ENCODE data around the gene ZFPM1. TPM values are rescaled to one million over a fixed set of nuclear protein-coding genes. Genes with fewer than 3 reads are reported as not detected.

ZFPM1 gene
- total and polyA plus RNA-seq, 2 of the 8 experiments (the other 6 are each of a cell fraction or from before 2014, with no cell fraction given) = 0.74 to 4.8 TPM

GRCh38 chr16:88558457-88559442 is 105.7 kb downstream of the ZFPM1 start (continued):
- TF ChIP-seq TAF1 (IDR thresholded peaks at IDR 0.05; ENCODE audit: low read depth, low read length) = no peak
- TF ChIP-seq BRCA1 (IDR thresholded peaks at IDR 0.05; ENCODE audit: low read depth, low read length) = no peak
- TF ChIP-seq KDM5A (IDR thresholded peaks at IDR 0.05; ENCODE audit: low read length) = no peak
- TF ChIP-seq NANOG (IDR thresholded peaks at IDR 0.05; ENCODE audit: insufficient read depth, low read depth, low read length, poor library complexity, severe bottlenecking) = no peak
- no peak for TF ChIP-seq CBX8 (IDR thresholded peaks at IDR 0.05; ENCODE audit: borderline replicate concordance, low read depth, low read length)
- no peak for TF ChIP-seq GTF2F1 (IDR thresholded peaks at IDR 0.05; ENCODE audit: borderline replicate concordance, low read depth, low read length)
- TF ChIP-seq ATF3 (IDR thresholded peaks at IDR 0.05; ENCODE audit: insufficient read depth, low read depth, low read length) = no peak
- TF ChIP-seq SP1 (IDR thresholded peaks at IDR 0.05; ENCODE audit: low read depth, low read length) = no peak
- no peak for TF ChIP-seq EZH2 (IDR thresholded peaks at IDR 0.05; ENCODE audit: low read depth, low read length, severe bottlenecking)
- no peak for TF ChIP-seq ASH2L (IDR thresholded peaks at IDR 0.05; ENCODE audit: low read length)
- no peak for TF ChIP-seq CHD2 (IDR thresholded peaks at IDR 0.05; ENCODE audit: low read length)
- TF ChIP-seq KDM1A (IDR thresholded peaks at IDR 0.05; ENCODE audit: borderline replicate concordance, low read length) = no peak
- no peak for TF ChIP-seq JUND (IDR thresholded peaks at IDR 0.05; ENCODE audit: low read length)
- TF ChIP-seq TEAD4 (IDR thresholded peaks at IDR 0.05; ENCODE audit: low read depth, low read length) = no peak
- no peak for TF ChIP-seq SIRT6 (IDR thresholded peaks at IDR 0.05; ENCODE audit: low read length)
- no peak for TF ChIP-seq BCL11A (IDR thresholded peaks at IDR 0.05; ENCODE audit: low read depth in 2 of 2, low read length in 2 of 2)
- no peak for TF ChIP-seq MAX (IDR thresholded peaks at IDR 0.05)
- no peak for TF ChIP-seq SRF (IDR thresholded peaks at IDR 0.05; ENCODE audit: low read depth, low read length)
- TF ChIP-seq BACH1 (IDR thresholded peaks at IDR 0.05; ENCODE audit: low read length) = no peak
- 0 out of 2 replicates have a peak, but pooled peaks have one; percentile 36 for TF ChIP-seq GABPA (IDR thresholded peaks at IDR 0.05; ENCODE audit: borderline replicate concordance, insufficient read depth, low read length)
- no peak for TF ChIP-seq SP2 (IDR thresholded peaks at IDR 0.05; ENCODE audit: low read length)
- TF ChIP-seq RAD21 (IDR thresholded peaks at IDR 0.05 in 1 of 2, conservative IDR thresholded peaks at IDR 0.05 in 1 of 2; ENCODE audit: low read depth in 2 of 2, low read length in 2 of 2) = peak; percentile 7 to 40; a peak in 3 of 4 replicates
- no peak for TF ChIP-seq TAF7 (optimal IDR thresholded peaks at IDR 0.05; ENCODE audit: borderline replicate concordance, low read depth, low read length)
- TF ChIP-seq CREB1 (IDR thresholded peaks at IDR 0.05) = no peak
